Ramos (cell line): Measurements from ENCODE around the gene USP36.
"Not testable (repeated sequence)": the region's sequence is repeated elsewhere in the genome, so short reads cannot be mapped to it uniquely, and the experiment has no call there.

Source experiments
- in situ Hi-C: fragments of 300-500 bp; cut with MboI; formaldehyde crosslinking; loops from one replicate; pipeline ENCODE4 v1.14.3; 2022; ENCODE audit warnings: low sequenced_read_pairs; ENCODE audit not compliant: unreplicated experiment

USP36 gene

DNA sequence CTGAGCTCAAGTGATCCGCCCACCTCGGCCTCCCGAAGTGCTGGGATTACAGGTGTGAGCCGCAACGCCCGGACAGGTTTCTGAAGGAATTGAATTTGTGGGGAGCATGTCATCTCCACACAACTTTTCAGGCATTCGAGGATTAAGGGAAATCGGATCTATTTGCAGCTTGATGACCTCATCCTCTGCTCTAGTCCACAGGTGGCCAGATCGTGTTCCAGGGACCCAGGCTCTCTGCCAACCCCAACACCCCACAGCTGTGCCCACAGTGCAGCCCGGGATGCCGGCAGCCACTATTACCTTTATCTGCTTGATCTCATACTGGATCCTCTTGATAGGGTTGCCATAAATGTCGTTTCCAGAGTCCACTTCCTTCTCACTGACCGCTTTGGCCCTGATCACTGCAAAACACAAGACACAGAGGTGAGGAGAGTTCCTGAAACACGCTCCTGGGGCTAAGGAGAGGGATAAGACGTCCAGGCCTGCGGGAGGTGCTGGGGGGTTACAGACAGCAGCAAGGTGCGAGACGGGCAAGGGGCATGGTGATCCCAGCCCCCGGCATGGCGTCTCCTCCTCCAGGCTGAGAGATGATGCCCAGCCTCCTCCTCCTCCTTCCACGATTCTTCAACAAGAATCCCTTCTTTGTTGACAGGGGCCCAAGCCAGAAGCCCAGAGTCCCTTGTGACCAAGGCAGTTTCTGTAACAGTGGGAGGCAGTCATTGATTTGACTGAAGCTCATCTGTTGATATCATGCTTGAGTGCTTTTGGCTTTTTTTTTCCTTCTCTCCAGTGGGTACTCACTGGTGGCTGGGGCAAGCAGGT lies 33.1 kb upstream of the USP36 start:
- in situ Hi-C loops: loop anchor here (5.0 kb wide), 1 partner anchor 94 kb away; no protein-coding TSS in a partner anchor

DNA sequence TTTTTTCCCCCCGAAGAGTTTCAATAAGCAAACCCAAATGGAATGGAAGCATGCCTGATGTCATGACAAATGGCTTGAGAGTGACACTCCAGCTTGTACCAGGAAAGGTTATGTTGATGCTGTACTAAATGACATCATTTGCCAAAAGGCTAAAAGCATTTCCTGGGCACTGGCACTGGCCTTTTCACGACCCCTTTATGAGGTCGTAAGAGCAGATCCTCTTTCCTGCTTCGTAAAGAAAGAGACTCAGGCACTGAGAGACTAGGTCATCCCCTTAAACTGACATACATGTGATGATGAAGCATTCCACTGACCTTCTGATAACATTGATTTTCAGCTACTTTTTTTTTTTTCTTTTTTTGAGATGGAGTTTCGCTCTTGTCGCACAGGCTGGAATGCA lies 31.9 kb upstream of the USP36 start:
- in situ Hi-C loops: loop anchor here (5.0 kb wide), 1 partner anchor 95 kb away; no protein-coding TSS in a partner anchor

DNA sequence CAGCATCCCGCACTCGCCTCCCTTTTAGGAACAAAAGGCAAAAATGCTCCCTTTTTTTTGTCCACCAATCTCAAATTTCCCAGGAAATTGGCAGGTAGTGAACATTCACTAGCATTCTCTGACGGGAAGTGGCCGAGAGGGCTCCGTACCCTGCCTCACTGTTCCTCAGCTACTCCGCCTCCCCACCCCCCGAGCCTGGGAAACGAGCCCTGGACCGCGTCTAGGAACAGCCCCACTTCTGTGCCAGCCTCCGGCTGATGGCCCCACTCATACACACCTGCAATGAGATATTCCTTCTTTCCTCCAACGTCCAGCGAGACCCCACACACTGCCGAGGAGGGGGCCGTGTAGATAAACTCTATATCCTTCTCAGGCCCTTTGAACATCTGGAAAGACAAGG lies 30.0 kb upstream of the USP36 start:
- in situ Hi-C loops: loop anchor here (5.0 kb wide), 1 partner anchor 97 kb away; no protein-coding TSS in a partner anchor

DNA sequence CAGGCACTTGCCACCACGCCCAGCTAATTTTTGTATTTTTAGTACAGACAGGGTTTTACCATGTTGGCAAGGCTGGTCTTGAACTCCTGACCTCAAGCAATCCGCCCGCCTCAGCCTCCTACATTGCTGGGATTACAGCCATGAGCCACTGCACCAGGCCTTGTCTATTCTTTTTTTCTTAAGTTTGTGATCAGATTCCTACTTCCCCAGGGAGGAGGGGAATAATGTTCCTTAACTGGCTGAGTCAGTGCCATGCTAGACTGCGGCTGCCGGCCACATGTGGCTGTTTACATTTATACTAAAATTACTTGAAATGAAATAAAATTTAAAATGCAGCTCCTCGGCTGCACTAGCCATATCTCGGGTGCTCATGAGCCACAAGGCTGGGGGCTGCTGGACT lies 27.8 kb upstream of the USP36 start:
- in situ Hi-C loops: no loop called here

DNA sequence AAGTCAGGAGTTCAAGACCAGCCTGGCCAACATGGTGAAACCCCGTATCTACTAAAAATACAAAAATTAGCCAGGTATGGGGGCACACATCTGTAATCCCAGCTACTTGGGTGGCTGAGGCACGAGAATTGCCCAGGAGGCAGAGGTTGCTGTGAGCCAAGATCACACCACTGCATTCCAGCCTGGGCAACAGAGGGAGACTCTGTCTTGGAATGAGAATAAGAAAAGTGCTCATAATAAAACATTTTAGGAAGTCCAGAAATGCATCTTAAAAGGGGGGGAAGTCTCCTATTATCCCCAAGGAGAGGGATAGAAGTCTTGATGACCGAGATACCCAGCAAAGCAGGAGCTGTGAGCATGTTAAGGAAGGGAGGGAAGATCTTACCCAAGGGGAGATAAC lies 26.4 kb upstream of the USP36 start:
- in situ Hi-C loops: not testable (repeated sequence)

DNA sequence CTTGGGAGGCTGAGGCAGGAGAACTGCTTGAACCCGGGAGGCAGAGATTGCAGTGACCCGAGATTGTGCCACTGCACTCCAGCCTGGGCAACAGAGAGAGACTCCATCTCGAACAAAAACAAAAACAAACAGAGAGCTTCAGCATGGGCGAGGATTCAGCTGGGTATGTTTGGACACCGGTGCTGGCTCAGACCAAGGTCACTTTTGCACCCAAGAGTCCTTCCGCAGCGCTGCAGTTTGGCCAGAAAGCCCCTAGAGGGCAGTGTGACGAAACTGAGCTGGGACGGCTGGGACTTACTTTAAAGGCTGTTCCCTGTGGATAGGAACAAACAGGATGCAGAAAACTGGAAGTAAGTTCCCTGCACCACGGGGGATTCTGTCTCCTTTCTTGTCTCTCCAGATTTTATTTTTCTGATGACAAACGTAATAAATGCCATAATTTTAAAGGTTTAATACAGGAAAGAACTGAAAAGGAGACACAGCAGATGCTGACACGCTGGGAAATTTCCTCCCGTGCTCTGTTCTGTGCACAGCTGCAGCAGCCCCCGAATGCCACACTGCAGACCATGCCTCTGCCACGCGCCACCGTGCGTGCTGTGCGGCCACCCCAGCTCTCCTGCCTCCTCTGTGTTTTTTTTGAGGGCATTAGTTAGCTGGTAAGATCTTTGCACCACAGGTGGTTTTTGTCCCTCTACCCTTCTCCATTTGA lies 25.2 kb upstream of the USP36 start:
- in situ Hi-C loops: no loop called here

DNA sequence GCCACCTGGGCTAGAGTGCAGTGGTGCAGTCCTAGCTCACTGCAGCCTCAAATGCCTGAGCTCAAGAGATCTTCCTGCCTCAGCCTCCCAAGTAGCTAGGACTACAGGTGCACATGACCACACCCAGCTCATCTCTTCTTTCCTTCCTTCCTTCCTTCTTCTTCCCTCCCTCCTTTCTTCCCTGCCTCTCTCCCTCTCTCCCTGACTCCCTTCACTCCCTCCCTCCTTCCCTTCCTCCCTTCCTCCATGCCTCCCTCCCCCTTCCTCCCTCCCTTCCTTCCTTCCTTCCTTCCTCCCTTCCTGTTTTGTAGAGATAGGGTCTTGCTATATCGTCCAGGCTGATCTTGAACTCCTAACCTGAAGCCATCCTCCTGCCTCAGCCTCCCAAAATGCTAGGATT lies 23.5 kb upstream of the USP36 start:
- in situ Hi-C loops: no loop called here

DNA sequence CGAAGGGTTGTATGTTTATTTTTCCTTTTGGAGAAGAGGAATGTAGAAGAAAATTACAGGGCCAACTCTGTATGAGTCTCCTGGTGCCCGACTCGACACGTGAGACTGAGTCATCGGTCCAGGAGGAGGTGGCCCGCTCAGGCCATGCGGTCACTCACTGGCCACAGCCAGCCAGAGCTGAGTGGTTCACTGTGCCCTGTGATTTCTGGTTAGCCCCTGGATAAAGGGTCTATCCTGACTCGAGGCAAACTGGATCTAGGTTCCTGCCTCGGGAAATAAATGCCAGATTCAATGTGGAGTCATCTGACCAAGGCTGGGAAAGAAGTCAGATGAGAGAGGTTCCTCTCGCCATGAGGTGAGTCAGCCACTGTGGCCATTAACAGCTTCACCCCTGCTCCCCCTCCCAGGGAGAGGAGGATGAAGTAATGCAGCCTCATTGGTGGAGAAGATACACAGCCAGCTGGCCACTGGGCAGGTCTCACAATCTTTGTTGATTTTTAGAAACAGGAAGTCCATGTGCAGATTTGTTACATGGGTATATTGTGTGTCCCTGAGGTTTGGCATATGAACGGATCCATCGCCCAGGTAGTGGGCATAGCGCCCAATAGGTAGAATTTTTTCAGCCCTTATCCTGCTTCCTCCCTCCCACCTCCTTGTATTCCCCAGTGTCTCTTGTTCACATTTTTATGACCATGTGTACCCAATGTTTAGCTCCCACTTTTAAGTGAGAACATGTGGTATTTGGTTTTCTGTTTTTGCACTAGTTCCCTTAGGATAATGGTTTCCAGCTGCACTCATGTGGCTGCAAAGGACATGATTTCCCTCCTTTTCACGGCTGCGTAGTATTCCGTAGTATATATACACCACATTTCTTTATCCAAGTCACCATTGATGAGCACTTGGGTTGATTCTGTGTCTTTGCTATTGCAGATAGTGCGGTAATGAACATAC lies 21.7 kb upstream of the USP36 start:
- in situ Hi-C loops: no loop called here

DNA sequence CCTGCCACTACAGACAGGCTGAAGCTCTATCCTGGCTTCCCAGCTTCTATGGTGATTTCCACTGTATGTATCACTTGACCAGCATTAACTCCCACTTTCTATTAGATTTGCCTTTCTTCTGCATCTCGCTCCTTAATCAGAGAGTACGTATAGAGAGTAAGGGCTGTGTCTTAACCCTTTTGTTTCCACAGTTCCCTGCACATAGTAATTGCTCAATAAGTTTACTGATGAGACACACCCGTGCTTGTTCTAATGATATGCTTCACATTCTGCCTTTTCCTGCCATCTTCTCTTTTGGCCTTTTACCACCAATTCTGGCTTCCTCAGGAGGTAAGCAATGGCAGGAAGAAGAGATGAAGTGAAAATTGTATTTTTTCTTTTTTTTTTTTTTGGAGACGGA lies 20.6 kb upstream of the USP36 start:
- in situ Hi-C loops: no loop called here

DNA sequence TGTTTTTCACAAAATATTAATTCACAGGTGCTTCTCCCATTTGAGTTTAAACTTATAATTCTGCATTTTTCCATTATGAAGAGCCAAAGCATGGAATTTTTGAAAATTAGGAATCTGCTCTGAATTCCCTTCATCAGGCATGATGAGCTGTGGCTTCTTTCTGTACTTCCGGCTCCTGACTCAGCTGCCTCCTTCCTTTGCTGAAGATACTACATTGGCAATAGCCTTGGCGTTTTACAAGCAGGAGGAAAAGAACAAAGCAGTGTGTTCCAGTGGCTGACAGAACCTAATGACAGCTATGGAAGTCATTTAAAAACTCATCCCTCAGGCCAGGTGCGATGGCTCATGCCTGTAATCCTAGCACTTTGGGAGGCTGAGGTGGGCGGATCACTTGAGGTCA lies 18.4 kb upstream of the USP36 start:
- in situ Hi-C loops: no loop called here

DNA sequence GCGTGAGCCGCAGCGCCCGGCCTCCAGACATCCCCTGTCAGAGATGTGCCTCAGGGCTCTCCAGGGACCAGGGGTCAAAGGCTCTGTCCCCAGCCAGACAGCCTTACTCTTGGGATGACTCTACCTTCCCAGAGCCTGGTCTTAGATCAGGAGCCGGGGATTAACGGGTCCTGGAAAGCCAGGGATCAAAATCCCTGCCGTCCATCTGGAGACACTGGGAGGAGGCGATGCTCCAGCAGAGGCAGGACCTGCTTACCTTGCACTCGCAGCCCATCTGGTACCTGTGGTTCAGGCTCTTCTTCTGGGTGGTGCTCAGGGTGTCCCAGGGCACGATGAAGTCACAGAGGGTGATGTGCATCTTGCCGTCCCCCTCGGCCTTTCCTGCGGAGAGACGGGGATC lies 16.7 kb upstream of the USP36 start:
- in situ Hi-C loops: no loop called here

DNA sequence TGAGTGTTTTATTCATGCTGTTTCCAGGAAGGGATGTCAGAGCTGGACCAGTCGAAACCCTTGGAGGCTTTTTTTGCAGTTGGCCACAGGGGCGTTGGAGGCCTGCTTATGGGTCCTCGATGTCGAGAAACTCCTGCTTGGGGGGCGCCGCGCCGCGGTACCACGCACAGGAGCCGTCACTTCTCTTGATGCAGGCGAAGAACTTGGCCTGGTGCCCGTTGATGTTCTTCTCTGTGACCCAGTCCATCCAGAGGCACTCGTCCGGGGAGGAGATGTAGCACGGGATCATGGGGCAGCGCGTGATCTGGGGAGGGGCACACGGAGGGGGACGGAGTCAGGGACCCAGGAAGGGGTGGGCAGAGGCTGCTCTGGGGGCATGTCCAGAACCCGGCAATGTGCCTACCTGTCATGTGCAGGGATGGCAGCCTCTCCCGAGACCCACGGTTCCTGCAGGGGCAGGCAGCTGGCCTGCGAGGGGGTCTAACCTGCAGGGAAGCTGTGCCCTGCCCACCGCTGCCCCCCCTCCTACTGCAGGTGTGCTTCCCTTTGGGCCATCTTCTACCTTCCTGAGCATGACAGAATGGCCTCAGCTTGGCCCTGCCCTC lies 15.0 kb upstream of the USP36 start:
- in situ Hi-C loops: no loop called here

DNA sequence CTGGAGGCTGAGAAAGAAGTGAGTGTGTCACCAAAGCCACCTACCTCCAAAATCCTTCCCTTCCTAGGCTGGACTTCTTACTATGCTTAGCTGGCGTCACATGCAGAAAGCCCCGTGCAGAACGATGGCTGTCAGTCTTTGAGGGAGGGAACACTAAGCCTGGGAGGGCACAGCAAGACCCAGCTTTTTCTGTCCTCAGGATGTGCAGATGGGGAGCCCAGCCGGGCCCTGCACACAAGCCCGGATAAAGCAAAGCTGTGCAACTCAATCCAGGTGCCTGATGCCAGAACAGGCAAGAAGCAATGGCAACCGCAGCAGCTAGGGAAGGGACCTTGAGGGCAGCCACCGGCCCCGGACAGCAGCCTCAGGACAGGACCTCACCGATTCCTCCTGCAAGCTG lies 13.9 kb upstream of the USP36 start:
- in situ Hi-C loops: no loop called here

DNA sequence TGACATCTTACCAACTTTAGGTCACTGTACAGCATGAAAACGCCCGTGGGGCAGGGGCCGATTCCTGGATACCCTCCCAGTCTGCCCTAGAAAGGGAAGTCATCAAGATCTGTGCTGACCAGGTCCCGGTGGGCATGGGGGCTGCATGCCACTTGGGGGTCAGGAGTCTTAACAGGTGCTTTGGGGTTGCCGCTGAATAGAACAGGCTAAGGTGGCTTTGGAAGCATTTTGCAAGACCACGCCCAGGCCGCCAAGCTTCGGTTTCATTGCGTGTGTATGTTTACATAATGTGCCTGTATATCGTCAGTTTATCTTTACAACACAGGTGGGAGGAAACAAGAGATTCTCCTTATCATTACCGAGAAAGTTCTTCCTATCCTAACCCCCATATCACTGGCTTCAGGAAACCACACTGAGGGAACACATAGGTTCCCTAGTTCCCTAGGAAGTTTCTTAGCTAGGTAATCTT lies 13.3 kb upstream of the USP36 start:
- in situ Hi-C loops: no loop called here

DNA sequence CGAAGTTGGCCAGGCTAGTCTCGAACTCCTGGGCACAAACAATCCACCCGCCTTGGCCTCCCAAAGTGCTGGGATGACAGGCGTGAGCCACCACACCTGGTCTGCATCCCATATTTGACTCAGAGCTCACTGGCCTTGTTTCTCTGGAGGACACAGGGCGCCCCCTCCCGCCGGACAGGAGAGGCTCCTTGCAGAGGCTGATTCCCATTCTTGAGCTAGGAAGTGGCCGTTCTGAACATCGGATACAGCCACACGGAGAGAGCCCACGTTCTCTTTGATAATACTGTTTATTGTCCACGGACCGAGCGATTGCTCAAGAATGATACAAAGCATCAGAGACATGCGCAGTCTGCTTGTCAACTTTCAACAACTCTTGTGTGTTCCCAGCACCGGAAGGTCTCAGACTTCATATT lies 12.1 kb upstream of the USP36 start:
- in situ Hi-C loops: no loop called here

DNA sequence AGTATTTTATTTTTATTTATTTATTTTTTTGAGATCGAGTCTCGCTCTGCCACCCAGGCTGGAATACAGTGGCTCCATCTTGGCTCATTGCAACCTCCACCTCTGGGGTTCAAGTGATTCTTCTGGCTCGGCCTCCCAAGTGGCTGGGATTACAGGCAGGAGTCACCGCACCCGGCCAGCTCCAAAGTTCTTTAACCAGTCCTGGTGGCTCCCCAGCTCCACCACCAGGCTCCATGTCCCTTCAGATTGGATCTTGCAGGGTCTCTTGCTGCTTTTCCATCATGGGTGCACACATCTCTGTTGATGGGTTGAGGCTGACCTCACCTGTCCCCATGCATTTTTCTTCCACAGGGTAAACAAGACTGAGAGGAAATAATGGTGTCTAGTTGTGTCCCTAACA lies 8.4 kb upstream of the USP36 start:
- in situ Hi-C loops: no loop called here

DNA sequence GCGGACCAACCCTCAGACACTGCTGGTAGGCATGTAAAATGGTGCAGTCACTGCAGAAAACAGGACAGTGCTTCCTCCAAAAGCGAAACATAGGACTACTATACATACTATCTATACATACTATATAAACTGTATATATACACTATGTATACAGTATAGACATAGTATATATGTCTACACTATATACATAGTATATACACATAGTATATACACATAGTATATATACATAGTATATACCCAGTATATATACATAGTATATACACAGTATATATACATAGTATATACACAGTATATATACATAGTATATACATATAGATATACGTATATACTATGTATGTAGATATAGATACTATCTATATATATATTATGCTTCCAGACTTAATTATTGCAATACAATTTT lies 6.4 kb upstream of the USP36 start:
- in situ Hi-C loops: no loop called here

DNA sequence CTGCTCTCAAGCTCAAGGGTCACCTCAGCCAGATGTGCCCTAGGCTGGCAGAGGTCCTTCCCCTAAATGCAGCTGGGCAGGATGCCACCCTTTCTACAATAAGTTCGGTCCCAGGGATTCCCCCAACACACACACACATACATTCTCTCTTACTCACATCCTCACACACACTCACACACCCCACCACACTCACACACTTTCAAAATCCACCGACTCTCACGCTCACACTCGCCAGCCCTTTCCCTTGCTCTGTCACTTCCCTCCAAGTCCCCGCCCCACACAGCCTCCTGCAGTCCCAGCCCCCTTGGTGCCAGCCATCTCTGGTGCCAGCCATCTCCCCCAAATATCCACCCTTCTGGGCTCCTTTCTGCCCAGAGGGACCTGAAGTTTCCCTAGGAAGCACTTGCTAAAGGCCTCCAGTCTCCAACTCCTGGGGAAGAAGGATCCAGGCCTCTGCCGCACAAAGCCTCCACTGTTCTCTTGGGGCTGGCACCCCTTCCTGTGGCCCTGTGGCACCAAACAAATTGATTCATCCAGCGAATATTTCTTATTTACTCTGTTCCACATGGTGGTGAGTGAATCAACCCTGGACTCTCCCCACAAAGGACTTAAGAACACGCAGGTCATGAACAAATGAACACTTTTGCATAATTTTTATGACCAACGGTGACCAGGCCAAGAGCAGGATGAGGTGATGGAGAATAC lies 3.8 kb upstream of the USP36 start:
- in situ Hi-C loops: no loop called here

DNA sequence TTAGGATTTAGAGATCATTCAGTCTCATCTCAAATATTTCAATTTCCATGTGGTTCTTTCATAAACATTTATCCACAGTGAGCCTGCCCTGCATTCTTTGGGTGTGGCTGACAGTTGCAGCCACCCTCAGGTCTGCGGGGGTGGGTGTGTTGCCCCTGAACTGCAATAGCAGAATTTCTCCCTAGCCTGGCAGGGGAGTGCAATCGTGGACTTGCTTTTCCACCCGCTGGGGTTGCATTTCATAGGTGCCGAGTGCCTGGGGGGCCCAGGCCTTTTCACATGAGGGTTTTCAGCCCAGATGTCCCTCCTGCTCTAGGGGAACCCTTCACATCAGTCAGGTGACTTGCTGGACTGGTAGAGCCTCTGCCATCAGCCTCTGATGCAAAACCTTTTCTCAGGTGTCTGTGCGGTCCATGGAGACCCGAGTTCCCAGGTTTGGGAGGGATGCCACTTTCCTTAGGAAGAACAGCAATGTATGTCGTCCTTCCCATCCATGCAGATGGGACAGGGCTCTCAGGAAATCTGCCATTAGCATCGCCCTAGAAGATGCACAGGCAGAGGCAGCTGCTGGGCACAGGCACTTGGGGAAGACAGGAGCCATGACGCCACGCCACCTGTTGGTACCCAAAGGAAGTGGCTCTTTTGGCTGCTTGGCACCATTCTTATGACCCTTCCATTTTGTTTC lies 2.4 kb upstream of the USP36 start:
- in situ Hi-C loops: no loop called here
